Neural progenitor cell (in vitro differentiated cells): ENCODE results near the gene DPP3. TPM values are rescaled to one million over a fixed set of nuclear protein-coding genes. Genes with fewer than 3 reads are reported as not detected.

Source experiments
- DNase-seq: peaks from one replicate; pipeline ENCODE4 v3.0.0-alpha.2; 2016; ENCODE audit warnings: low spot score
- H2AFZ ChIP-seq: fragments of 200-600 bp; sonication (generic); replicated peaks from 2 replicates; pipeline ENCODE4 v1.6.1; 2016; ENCODE audit warnings: antibody characterized with exemption
- H3F3A ChIP-seq: fragments of 200-600 bp; sonication (generic); 2 replicates; pipeline ENCODE4 v1.6.1; 2016; ENCODE audit warnings: antibody characterized with exemption, low read depth
- H3K27ac ChIP-seq: fragments of 200-600 bp; sonication (generic); 2 replicates; pipeline ENCODE4 v1.5.1; 2016; ENCODE audit warnings: mild to moderate bottlenecking
- H3K27me3 ChIP-seq: fragments of 200-600 bp; sonication (generic); 2 replicates; pipeline ENCODE4 v1.6.1; 2016; ENCODE audit warnings: mild to moderate bottlenecking, moderate library complexity
- H3K36me3 ChIP-seq: fragments of 200-600 bp; sonication (generic); 2 replicates; pipeline ENCODE4 v1.5.1; 2016
- H3K4me1 ChIP-seq: fragments of 200-600 bp; sonication (generic); 2 replicates; pipeline ENCODE4 v1.6.1; 2016; ENCODE audit warnings: mixed run types
- H3K4me2 ChIP-seq: fragments of 200-600 bp; sonication (generic); 2 replicates; pipeline ENCODE4 v1.6.1; 2016
- H3K4me3 ChIP-seq: fragments of 200-600 bp; sonication (generic); 2 replicates; pipeline ENCODE4 v1.5.1; 2016
- H3K79me2 ChIP-seq: fragments of 200-600 bp; sonication (generic); 2 replicates; pipeline ENCODE4 v1.6.1; 2016; ENCODE audit warnings: low read depth
- H3K9ac ChIP-seq: fragments of 200-600 bp; sonication (generic); 2 replicates; pipeline ENCODE4 v1.6.1; 2016
- H3K9me3 ChIP-seq: fragments of 200-600 bp; sonication (generic); 2 replicates; pipeline ENCODE4 v1.5.1; 2016; ENCODE audit warnings: low read depth
- H4K20me1 ChIP-seq: fragments of 200-600 bp; sonication (generic); 2 replicates; pipeline ENCODE4 v1.6.1; 2016; ENCODE audit warnings: low read depth
- H3K27ac Mint-ChIP-seq: 3 replicates; pipeline ENCODE4 v1.8.0; 2021; ENCODE audit warnings: mixed read lengths
- H3K27me3 Mint-ChIP-seq: 2 replicates; pipeline ENCODE4 v1.8.0; 2022; ENCODE audit warnings: low read depth, mild to moderate bottlenecking, inconsistent platforms, moderate library complexity, mixed read lengths; ENCODE audit not compliant: insufficient read depth
- H3K36me3 Mint-ChIP-seq: 3 replicates; pipeline ENCODE4 v1.8.0; 2021; ENCODE audit warnings: mixed read lengths
- H3K4me1 Mint-ChIP-seq: 3 replicates; pipeline ENCODE4 v1.8.0; 2021; ENCODE audit warnings: mixed read lengths
- H3K4me3 Mint-ChIP-seq: 3 replicates; pipeline ENCODE4 v1.8.0; 2021; ENCODE audit warnings: mild to moderate bottlenecking, moderate library complexity, mixed read lengths
- H3K9me3 Mint-ChIP-seq: 3 replicates; pipeline ENCODE4 v1.8.0; 2020; ENCODE audit warnings: mixed read lengths
- CTCF ChIP-seq: fragments of 200-600 bp; sonication (generic); IDR thresholded peaks from 2 replicates; pipeline ENCODE4 v1.5.1; 2017; ENCODE audit warnings: antibody characterized with exemption, mild to moderate bottlenecking
- EZH2 ChIP-seq: fragments of 200-600 bp; sonication (generic); IDR thresholded peaks from 2 replicates; pipeline ENCODE4 v1.6.1; 2017; ENCODE audit warnings: antibody characterized with exemption, mild to moderate bottlenecking, moderate library complexity
- EZH2phosphoT487 ChIP-seq: fragments of 200-600 bp; sonication (generic); IDR thresholded peaks from 2 replicates; pipeline ENCODE4 v1.6.1; 2017; ENCODE audit warnings: antibody characterized with exemption
- total RNA-seq: library from RNA; depleted of rRNA; stranded (reverse); fragments of >200 nt; gene quantifications from 2 replicates; pipeline ENCODE4 v1.2.3, GENCODE V29; 2015; ENCODE audit warnings: low replicate concordance

Gene DPP3
- total RNA-seq, 1 donor from 2014 or later: 41.3 TPM

GRCh38 chr11:66467034-66467659, 13.1 kb upstream of the DPP3 start:
- peak; percentile 74 for DNase-seq
- no peak overlapping the region for H3K9ac ChIP-seq
- H3K27ac Mint-ChIP-seq: peak overlapping the region; percentile 87

GRCh38 chr11:66467756-66468155, 12.5 kb upstream of the DPP3 start:
- Histone ChIP-seq H4K20me1 (peaks cover 18% of the 10 kb centered on the region), H3K27ac (no peak overlapping the region), H3K36me3 (no peaks in the 10 kb centered on the region), H3K4me2 (peak overlapping the region; percentile 81), H2AFZ (no peak overlapping the region), H3F3A (peaks cover 26% of the 10 kb centered on the region), H3K4me1 (peaks cover 9% of the 10 kb centered on the region), H3K4me3 (peak overlapping the region; percentile 66), H3K27me3 (peaks cover 4% of the 10 kb centered on the region), H3K9me3 (no peaks in the 10 kb centered on the region), H3K9ac (no peak overlapping the region), H3K79me2 (no peaks in the 10 kb centered on the region)
- Mint-ChIP-seq H3K9me3 (peaks cover 8% of the 10 kb centered on the region), H3K4me1 (peaks cover 40% of the 10 kb centered on the region), H3K27ac (no peak overlapping the region), H3K27me3 (peaks cover 2% of the 10 kb centered on the region), H3K4me3 (peak overlapping the region; percentile 95), H3K36me3 (peaks cover 2% of the 10 kb centered on the region)
- DNase-seq: peak; percentile 75
- TF ChIP-seq CTCF (no peak), EZH2 (no peak), EZH2phosphoT487 (no peak)

More at GRCh38 chr11:66467034-66467659, 13.1 kb upstream of the DPP3 start:
- H3K9me3 Mint-ChIP-seq: peaks cover 11% of the 10 kb centered on the region
- Histone ChIP-seq H3K79me2 (no peaks in the 10 kb centered on the region), H3K4me1 (peaks cover 9% of the 10 kb centered on the region), H3K36me3 (no peaks in the 10 kb centered on the region), H3F3A (peaks cover 26% of the 10 kb centered on the region), H3K27me3 (peaks cover 4% of the 10 kb centered on the region), H3K9me3 (no peaks in the 10 kb centered on the region), H3K4me2 (peak overlapping the region; percentile 81), H3K4me3 (peak overlapping the region; percentile 66), H4K20me1 (peaks cover 18% of the 10 kb centered on the region), H2AFZ (peak overlapping the region; percentile 8), H3K27ac (no peak overlapping the region)
- peak; percentile 41 for TF ChIP-seq CTCF
- TF ChIP-seq EZH2: no peak
- no peak for TF ChIP-seq EZH2phosphoT487
- peaks cover 40% of the 10 kb centered on the region for H3K4me1 Mint-ChIP-seq
- H3K36me3 Mint-ChIP-seq: peaks cover 2% of the 10 kb centered on the region
- H3K27me3 Mint-ChIP-seq: peaks cover 2% of the 10 kb centered on the region
- peak overlapping the region; percentile 95 for H3K4me3 Mint-ChIP-seq

GRCh38 chr11:66468691-66469090, 11.5 kb upstream of the DPP3 start:
- TF ChIP-seq EZH2phosphoT487 (no peak), EZH2 (no peak), CTCF (no peak)
- H3K4me2 ChIP-seq: no peak overlapping the region
- H3K27ac Mint-ChIP-seq: peak overlapping the region; percentile 57

More at GRCh38 chr11:66468691-66469090, 11.5 kb upstream of the DPP3 start:
- H3K4me1 Mint-ChIP-seq: peaks cover 40% of the 10 kb centered on the region
- peaks cover under 1% of the 10 kb centered on the region for H3K9me3 Mint-ChIP-seq
- Histone ChIP-seq H3K9ac (no peak overlapping the region), H3K4me3 (no peak overlapping the region), H3K36me3 (no peaks in the 10 kb centered on the region), H3K79me2 (no peaks in the 10 kb centered on the region), H3F3A (peaks cover 26% of the 10 kb centered on the region), H3K9me3 (no peaks in the 10 kb centered on the region), H2AFZ (no peak overlapping the region), H3K4me1 (peaks cover 9% of the 10 kb centered on the region), H3K27ac (no peak overlapping the region), H4K20me1 (peaks cover 18% of the 10 kb centered on the region), H3K27me3 (peaks cover 4% of the 10 kb centered on the region)
- peaks cover 2% of the 10 kb centered on the region for H3K27me3 Mint-ChIP-seq
- DNase-seq: no peak
- H3K36me3 Mint-ChIP-seq: peaks cover 2% of the 10 kb centered on the region
- peak overlapping the region; percentile 95 for H3K4me3 Mint-ChIP-seq
